ENCODE results near the gene TCP11L2. TPM values are rescaled to one million over a fixed set of nuclear protein-coding genes. Genes with fewer than 3 reads are reported as not detected.

The TCP11L2 gene
- total RNA-seq, 6 experiments from 2014 or later = 13.4 to 21.9 (median 15.6) TPM

- Mint-ChIP-seq H3K9me3 (no peaks in the 10 kb centered on the region), H3K27me3 (ENCODE audit: insufficient read depth) (peaks cover 9% of the 10 kb centered on the region), H3K36me3 (ENCODE audit: low read depth) (no peaks in the 10 kb centered on the region), H3K4me3 (no peak overlapping the region), H3K27ac (no peak overlapping the region), H3K4me1 (ENCODE audit: low read depth) (no peaks in the 10 kb centered on the region)
- no peak for DNase-seq
- no peak for TF ChIP-seq CTCF (IDR thresholded peaks at IDR 0.05)
These were observed 30.7 kb upstream of the TCP11L2 start for GRCh38 chr12:106271575-106272505.

- H3K27ac Mint-ChIP-seq = no peak overlapping the region
- no peak overlapping the region for H3K4me3 Mint-ChIP-seq
- H3K4me1 Mint-ChIP-seq (ENCODE audit: low read depth) = no peaks in the 10 kb centered on the region
- TF ChIP-seq CTCF (IDR thresholded peaks at IDR 0.05) = no peak
- peaks cover 8% of the 10 kb centered on the region for H3K27me3 Mint-ChIP-seq (ENCODE audit: insufficient read depth)
- DNase-seq = no peak
- H3K36me3 Mint-ChIP-seq (ENCODE audit: low read depth) = no peaks in the 10 kb centered on the region
- H3K9me3 Mint-ChIP-seq = no peaks in the 10 kb centered on the region
These were observed 29.0 kb upstream of the TCP11L2 start for GRCh38 chr12:106273491-106273890.

GRCh38 chr12:106274012-106274411, 28.5 kb upstream of the TCP11L2 start:
- TF ChIP-seq CTCF (IDR thresholded peaks at IDR 0.05) = no peak
- Mint-ChIP-seq H3K27me3 (ENCODE audit: insufficient read depth) (peaks cover 10% of the 10 kb centered on the region), H3K9me3 (no peaks in the 10 kb centered on the region), H3K4me1 (ENCODE audit: low read depth) (no peaks in the 10 kb centered on the region), H3K27ac (no peak overlapping the region), H3K36me3 (ENCODE audit: low read depth) (no peaks in the 10 kb centered on the region), H3K4me3 (no peak overlapping the region)
- DNase-seq = no peak

- no peak overlapping the region for H3K27ac Mint-ChIP-seq
- H3K27me3 Mint-ChIP-seq (ENCODE audit: insufficient read depth) = peaks cover 13% of the 10 kb centered on the region
- no peaks in the 10 kb centered on the region for H3K9me3 Mint-ChIP-seq
- no peaks in the 10 kb centered on the region for H3K36me3 Mint-ChIP-seq (ENCODE audit: low read depth)
- no peak overlapping the region for H3K4me3 Mint-ChIP-seq
- no peak for TF ChIP-seq CTCF (IDR thresholded peaks at IDR 0.05)
- no peaks in the 10 kb centered on the region for H3K4me1 Mint-ChIP-seq (ENCODE audit: low read depth)
- no peak for DNase-seq
These were observed 27.9 kb upstream of the TCP11L2 start for GRCh38 chr12:106274575-106275121.

GRCh38 chr12:106275458-106275857, 27.1 kb upstream of the TCP11L2 start:
- no peaks in the 10 kb centered on the region for H3K36me3 Mint-ChIP-seq (ENCODE audit: low read depth)
- H3K9me3 Mint-ChIP-seq = no peaks in the 10 kb centered on the region
- no peak overlapping the region for H3K4me3 Mint-ChIP-seq
- no peaks in the 10 kb centered on the region for H3K4me1 Mint-ChIP-seq (ENCODE audit: low read depth)
- no peak for TF ChIP-seq CTCF (IDR thresholded peaks at IDR 0.05)
- H3K27ac Mint-ChIP-seq = no peak overlapping the region
- DNase-seq = no peak
- H3K27me3 Mint-ChIP-seq (ENCODE audit: insufficient read depth) = peaks cover 11% of the 10 kb centered on the region
